HT-29 (cell line): ENCODE data around the gene OR56A5. TPM values are rescaled to one million over a fixed set of nuclear protein-coding genes. Genes with fewer than 3 reads are reported as not detected.
A peak's percentile ranks its signal among the peaks of the same experiment; 100 is the strongest.
"Not testable (repeated sequence)": the region's sequence is repeated elsewhere in the genome, so short reads cannot be mapped to it uniquely, and the experiment has no call there.

Experiments used
- DNase-seq: peaks from one replicate; pipeline ENCODE4 v3.0.0-alpha.2; 2015; ENCODE audit warnings: low spot score
- total RNA-seq: library from RNA; depleted of rRNA; stranded (reverse); fragments of >200 nt; shearing (Covaris generic); gene quantifications from 2 replicates; pipeline ENCODE4 v1.2.3, GENCODE V29; 2014; rRNA removed

The OR56A5 gene, protein sequence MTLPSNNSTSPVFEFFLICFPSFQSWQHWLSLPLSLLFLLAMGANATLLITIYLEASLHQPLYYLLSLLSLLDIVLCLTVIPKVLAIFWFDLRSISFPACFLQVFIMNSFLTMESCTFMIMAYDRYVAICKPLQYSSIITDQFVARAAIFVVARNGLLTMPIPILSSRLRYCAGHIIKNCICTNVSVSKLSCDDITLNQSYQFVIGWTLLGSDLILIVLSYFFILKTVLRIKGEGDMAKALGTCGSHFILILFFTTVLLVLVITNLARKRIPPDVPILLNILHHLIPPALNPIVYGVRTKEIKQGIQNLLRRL
- total RNA-seq = not detected in 2 replicates

DNA sequence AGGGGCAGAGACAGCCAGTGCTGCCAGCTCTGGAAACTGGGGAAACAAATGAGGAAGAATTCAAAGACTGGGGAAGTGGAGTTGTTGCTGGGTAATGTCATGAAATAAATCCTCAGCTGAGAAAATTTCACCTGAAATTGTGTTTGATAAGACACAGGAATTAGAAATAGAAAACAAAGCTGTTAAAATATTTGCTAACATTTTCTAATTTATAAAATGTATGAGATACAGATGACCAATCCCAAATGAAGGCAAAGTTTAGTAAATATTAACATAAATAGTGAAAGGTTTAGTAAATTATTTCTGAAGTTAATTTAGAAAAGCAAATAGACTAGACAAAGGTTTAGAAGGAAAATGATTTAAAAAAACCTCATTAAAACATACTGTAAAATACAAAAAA lies at the start of gene OR56A5:
OR56A5 (minus strand) TSS at position 101 of the 400 bp plus-strand sequence; CDS start at position 101, 0 bp downstream.
- DNase-seq = no peak

DNA sequence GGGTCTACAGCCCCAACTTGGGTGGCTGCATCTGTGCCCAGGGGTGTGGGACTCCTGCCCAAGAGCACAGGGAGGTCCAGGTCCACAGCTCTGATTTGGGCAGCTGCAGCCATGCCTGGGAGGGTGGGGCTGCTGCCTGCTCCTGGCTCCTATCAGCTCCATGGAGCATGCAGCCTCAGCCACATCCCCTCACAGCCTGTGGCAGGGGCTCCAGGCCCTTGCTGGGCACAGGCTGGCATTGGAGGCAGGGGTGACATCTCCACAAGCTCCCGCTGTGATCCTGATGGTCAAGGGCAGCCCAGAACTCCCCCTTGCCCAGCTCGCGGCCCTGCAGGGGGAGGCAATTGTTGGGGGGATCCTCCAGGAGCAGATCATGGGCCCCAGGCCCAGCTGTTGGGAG lies 44.7 kb upstream of the OR56A5 start:
- DNase-seq = no peak

DNA sequence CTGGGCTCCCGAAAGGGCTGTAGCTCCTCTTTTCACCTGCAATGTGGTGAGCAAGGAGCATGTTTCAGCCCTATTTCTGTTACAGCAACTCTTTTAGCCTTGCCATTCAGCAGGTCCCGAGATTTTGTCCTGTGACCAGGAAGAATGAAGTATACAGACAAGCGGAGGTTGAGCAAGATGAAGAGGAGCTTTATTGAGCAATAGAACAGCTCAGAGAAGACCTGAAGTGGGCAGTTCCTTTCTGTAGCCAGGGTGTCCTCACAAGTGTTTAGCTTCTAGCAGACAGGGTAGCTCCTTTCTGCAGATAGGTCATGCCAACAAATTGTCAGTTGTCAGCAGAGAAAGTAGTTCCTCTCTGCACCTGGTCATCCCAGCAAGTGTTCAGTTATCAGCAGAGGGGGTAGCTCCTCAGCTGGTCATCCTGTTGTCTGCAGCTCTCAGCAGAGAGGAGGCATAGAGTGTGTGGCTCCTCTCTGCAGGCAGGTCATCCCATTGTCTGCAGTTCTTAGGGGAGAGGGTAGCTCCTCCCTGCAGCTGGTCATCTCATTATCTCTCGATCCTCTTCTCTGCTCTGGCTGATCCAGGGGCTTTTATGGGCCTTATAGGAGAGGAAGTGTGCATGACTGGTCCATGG lies 43.9 kb upstream of the OR56A5 start:
- no peak for DNase-seq

DNA sequence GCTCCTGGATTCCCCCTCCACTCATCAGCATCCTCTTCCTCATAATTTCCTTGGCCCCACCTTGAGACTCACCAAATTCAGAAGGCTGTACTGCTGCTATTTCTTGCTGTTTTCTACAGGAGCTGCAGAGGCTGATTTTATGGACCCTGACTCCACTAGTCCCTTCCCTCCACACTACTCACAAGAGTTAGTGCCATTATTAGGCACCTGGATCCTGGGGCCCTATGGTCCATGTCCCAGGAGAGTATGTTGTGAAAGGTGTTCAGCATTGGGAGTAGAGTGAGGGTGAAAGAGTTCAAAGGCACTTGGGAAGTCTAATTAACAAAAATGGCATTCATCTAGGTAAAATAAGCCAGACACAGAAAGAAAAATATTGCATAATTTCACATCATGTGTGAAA lies 38.6 kb upstream of the OR56A5 start, which contains the start of gene OR56A4:
OR56A4 (minus strand) TSS at position 101 of the 400 bp plus-strand sequence. CDS start 3,954 bp downstream, outside the sequence.
- no peak for DNase-seq

DNA sequence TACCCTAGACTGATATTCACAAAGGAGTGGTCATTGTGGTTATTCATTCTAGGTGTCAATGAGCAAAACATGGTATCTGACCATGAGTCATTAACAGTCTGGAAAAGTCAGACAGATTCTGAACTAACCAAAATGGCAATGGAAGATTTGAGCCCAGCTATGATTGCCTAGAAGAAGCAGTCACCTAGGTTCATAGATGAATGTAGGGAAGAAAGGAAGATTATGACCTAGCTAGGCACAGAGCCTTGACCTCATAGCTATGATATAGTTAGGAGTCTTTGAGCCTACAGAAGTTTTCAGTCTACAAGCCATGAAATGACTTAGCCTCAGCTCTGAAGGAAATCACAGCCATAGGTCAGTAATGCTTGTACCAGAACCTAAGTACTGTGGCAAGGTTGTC lies 38.1 kb upstream of the OR56A5 start:
- DNase-seq = no peak

DNA sequence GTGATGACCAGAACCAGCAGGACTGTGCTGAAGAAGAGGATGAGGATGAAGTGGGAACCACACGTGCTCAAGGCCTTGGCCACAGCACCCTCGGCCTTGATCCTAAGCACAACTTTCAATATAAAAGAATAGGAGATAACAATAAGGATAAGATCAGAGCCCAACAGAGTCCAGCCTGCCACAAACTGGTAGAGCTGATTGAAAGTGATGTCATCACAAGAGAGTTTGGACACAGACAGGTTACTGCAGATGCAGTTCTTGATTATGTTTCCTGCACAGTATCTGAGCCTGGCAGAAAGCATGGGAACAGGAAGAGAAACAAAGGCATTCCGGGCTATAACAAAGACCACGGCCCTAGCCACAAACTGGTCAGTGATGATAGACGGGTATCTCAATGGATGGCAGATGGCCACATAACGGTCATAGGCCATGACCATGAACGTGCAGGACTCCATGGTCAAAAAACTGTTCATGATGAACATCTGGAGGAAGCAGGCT lies 34.0 kb upstream of the OR56A5 start:
- DNase-seq = no peak

DNA sequence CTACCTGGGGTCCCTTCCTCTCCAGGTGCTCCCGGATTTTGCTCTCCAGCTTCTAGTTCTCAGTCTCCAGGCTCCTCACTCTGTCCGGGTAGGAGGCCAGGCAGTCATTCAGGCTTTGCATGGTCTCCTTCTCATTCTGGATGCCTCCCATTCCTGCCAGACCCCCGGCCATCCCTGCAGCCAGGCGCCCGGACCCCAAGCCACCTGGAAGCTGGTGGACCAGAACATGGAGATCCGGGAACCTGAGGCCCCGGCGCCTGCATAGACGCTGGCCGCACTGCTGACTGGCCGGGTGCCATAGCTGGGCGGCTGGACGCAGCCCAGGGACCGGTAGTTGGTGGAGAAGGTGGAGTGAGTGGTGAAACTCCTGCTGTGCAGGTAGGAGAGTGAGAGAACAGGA lies 26.5 kb upstream of the OR56A5 start:
- no peak for DNase-seq

DNA sequence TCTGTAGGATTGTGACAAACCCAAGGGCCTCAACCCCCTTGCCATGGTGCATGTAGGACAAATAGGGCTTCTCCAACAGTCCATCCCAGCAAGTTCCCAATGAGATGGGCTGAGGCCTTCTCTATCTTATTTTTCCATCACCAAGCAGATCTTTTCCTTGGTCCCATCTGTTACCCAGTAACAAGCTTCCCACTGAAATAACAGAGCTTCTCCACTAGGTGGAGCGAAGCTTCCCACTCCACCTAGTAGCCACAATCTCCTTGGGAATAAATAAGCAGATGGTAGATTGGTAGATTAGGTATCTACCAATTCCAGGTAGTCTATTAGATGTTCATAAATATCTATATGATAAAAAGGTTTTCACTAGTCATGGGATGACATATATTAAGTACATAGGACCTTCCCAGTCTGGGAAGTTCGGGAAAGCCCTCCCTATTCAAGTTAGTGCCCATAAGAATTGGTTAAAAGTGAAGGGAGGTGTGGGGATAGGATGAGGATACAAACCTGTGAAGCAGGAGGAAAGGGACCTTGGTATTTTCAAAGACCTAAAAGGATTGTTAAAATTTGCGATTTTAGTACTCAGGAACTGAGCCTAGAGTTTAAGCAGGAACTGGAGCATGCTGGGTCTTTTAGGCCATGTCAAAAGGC lies 24.4 kb upstream of the OR56A5 start:
- peak; percentile 69 for DNase-seq

DNA sequence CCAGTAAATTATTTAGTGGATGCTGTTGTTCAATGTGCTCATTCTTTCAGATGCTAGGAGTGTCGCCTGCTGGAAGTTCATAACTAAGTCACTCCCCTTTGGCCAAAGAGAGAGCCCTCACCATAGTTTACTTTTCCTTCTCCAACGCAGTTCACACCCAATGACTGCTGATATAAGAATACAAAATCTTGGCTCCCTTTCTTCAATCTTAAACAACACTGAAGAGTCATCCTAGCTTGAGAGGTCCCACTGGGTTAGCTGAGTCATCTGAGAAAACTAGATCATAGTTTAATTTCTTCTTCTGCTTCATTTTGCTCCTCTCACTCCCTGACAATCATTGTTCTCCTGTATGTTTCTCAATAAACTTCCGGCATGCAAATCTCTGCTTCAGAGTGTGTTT lies 23.9 kb upstream of the OR56A5 start:
- no peak for DNase-seq

DNA sequence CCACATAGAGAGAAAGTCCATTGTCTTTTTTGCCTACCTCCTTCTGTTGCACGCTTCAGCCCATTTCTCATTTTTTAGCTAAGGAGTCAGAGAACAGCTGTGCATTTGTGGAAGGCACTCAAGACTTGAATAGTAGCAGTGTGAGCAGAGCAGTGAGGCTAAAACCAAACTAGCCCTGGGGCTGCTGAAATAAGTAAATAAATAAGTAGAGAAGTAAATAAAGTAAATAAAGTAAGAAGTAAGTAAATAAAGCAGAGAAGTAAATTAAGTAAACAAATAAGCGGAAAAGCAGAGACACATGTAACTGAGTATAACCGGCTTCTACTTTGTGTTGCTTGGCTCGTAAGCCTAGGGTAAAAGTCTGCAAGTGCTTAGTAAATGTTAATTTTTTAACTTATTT lies 20.9 kb upstream of the OR56A5 start:
- no peak for DNase-seq

DNA sequence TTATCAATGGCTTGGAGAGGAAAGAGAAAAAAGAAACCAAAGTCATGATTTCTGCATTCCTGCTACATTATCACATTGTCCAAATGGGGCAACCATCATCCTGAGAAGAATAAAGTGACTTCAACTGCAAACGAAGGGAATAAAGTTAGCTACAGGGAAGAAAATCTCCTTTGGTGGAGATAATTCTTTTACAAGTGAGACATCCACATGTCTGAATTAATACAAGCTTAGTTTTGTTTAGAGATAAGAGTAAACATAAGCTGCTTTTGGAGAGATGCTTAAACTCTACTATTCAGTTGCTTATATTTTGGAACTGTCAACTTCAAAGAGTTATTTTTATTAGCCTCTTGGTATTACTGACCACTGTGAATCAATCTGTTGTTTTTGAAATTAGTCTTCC lies 18.6 kb upstream of the OR56A5 start, which contains the start of gene OR52L1:
OR52L1 (minus strand) TSS at position 101 of the 400 bp plus-strand sequence; CDS start at position 46, 55 bp downstream.
- DNase-seq = no peak

DNA sequence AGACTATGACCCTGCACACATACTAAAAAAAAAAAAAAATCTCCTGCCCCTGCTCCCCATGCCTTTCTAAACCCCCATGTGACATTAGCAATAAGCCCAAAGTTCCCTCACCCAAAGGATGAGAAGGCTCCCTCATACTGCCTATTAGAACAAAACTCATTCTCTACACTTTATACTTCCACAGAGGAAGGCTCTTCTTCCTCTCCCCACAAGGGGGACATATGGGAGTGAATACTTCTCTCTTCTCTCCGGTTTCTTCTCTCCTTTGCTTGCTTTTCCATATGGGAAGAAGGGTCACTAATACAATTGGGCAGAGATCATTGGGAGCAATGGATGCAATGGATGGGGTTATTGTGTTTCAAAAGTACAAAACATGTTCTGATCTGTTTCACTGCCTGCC lies 15.1 kb upstream of the OR56A5 start:
- peak; percentile 5 for DNase-seq

DNA sequence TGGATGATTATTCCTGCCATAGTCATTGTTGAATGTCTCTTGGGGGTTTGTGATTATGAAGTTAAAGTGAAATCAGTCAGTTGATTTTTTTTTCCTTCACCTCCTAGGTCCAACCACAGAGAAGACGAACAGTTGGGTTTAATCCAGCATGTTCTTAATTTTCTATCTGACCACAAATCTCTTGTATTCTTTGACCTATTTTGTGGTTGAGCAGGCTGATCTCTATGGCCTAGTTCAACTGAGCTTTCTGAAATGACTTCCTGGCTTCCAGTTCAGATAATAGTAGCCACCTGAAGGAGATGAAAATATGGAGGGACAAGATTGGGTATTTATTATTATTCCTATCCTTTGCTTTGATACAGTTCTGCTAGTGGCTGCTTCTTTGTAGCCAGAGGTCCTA lies 5.2 kb upstream of the OR56A5 start:
- no peak for DNase-seq

DNA sequence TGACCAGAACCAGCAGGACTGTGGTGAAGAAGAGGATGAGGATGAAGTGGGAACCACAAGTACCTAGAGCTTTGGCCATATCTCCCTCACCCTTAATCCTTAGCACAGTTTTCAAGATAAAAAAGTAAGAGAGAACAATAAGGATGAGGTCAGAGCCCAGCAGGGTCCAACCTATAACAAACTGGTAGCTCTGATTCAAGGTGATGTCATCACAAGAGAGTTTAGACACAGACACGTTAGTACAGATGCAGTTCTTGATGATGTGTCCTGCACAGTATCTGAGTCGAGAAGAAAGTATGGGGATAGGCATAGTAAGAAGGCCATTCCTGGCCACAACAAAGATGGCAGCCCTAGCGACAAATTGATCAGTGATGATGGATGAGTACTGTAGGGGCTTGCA lies 586 bp downstream of the OR56A5 start:
- no peak for DNase-seq

DNA sequence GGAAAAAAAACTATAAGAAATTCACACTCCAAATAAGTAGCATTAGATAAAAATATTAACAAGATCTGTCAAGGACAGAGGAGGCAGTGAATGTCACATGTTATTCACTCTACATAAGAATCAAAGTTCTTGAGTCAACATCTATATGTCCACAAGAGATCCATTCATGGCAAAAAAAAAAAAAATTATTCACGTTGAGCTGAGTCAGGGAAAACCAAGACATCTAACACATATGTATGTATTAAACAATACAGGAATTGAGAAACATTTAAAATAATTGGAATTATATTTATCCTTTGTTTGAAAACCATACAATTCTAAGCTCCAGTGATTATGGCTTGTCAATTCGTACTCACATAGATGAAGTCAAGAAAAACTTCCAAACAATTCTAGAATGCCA lies 1.3 kb downstream of the OR56A5 start:
- no peak for DNase-seq

DNA sequence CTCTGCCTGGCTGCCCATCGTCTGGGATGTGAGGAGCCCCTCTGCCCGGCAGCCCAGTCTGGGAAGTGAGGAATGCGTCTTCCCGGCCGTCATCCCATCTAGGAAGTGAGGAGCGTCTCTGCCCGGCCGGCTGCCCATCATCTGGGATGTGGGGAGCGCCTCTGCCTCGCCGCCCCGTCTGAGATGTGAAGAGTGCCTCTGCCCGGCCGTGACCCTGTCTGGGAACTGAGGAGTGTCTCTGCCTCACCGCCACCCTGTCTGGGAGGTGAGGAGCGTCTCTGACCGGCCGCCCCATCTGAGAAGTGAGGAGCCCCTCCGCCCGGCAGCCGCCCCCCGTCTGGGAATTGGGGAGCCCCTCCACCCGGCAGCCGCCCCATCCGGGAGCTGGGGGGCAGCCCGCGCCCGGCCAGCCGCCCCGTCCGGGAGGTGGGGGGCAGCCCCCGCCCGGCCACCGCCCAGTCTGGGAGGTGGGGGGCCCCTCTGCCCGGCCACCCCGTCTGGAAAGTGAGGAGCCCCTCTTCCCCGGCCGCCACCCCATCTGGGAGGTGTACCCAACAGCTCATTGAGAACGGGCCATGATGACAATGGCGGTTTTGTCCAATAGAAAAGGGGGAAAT lies 7.5 kb downstream of the OR56A5 start:
- not testable (repeated sequence) for DNase-seq

DNA sequence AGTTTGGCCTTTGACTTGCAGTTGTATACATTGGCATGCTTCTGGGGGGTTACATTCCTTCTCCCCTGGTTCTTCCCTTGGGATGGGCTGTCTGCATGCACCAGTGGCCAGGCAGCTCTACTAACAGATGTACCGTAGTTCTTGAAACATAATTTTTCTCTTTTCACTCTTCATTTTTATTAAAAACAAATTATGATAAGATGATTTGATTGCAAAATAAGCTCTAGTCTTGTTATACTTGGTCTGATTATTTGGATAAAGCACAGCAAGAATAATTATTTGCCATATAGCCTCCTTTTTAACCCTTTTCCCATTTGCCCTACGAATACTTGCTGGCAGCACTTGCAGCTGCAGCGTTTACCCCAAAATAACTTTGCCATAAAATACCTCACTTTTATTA lies 12.7 kb downstream of the OR56A5 start:
- no peak for DNase-seq

DNA sequence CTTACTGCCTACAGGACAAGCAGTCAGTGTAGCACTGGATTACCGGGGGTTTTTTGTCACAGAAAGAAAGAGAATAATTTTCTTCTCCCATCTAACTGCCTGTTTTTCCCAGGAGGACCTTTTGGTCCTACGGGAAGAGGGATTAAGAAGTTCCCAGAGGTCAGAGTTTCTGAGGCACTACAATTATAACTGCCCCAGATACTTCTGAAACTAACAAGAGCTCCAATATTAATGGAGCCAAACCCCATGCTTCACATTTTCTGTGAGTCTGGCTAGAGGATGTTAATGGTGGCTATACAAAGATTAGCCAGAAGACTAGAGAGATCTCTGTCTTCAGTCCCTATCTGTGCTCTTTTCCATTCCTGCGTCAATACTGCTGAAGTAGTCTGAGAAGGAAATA lies 26.3 kb downstream of the OR56A5 start, which contains the start of gene OR56A3:
OR56A3 (plus strand) TSS at position 301 of the 400 bp plus-strand sequence. CDS start 5,096 bp downstream, outside the sequence.
- DNase-seq = no peak

DNA sequence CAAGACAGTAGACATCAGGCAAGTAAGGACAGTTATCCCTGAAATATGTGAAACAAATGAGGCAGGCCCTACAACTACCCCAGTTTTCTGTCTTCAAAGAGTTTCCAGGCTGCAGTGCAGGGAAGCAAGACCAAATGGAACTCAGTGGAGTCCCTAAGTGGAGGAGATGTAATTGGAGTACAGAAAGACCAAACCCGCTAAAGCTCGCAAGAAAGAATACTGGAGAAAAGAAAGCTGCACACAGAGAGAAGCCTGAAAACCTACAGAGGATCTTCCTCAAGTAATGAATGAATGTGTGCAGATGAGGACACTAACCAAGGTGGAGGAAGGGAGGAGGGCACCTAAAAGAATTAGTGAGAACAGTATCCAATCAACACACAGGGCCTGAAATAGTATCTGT lies 27.5 kb downstream of the OR56A5 start:
- no peak for DNase-seq

DNA sequence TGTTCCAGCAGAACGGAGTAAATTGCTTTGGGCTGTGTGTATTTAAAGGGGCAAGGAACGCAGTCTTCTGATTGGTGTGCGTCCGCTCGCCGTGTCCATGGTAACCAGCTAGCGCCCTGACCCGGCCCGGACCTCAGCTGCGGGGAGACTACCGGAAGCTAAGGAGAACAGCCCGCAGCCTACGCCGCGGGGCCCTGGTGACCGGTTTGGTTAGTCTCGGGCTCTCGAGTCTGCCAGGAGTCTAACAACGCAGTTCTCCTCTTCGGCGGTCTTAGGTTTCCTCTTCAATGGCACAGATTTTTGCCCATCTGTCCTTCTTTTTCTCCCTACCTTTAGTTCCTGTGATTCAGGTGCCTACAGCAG lies 29.7 kb downstream of the OR56A5 start:
- DNase-seq = no peak

DNA sequence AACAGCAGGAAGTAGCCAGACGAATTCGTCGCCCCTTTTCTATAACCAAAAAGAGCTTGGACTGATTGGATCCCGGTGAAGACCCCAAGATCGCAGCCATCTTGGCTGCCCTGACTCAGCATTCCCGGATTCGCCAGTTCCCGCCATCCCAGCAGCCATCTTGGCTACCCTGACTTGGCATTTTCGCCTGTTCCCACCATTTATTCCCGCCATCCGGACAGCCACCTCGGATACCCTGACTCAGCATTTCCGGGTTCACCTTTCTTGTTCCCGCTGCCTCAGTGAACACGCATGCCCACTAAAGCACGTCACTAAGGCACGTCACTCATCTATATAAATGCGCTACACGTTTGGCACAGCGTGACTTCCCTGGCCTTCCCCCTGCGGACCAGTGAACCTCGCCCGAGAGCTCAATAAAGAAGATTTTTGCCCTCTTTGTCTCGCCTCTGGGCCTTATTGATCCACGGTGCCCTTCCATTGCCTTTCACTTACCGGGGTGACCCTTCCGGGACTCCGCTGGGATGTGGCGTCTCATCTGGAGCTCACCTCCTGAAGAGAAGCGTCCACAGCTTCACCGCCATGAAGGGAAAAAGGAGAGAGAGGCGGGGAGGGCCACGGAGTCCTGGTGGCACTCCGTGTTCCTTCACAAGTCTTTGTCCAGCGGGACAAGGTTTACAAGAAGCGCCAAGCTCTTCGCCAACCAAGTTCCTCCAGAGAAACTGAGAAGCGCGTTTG lies 30.3 kb downstream of the OR56A5 start:
- no peak for DNase-seq
